IPS-15b (cell line): ENCODE measurements around the gene GCLC.
A peak's percentile ranks its signal among the peaks of the same experiment; 100 is the strongest.
"Not testable (repeated sequence)": the region's sequence is repeated elsewhere in the genome, so short reads cannot be mapped to it uniquely, and the experiment has no call there.

Experiments used
- H3K27me3 ChIP-seq: one replicate; pipeline ENCODE4 v1.6.1; 2013; ENCODE audit warnings: low read length; ENCODE audit not compliant: control insufficient read depth, insufficient read depth
- H3K36me3 ChIP-seq: one replicate; pipeline ENCODE4 v1.6.1; 2013; ENCODE audit warnings: low read length; ENCODE audit not compliant: control insufficient read depth, insufficient read depth
- H3K4me1 ChIP-seq: one replicate; pipeline ENCODE4 v1.6.1; 2013; ENCODE audit warnings: mild to moderate bottlenecking, low read length; ENCODE audit not compliant: control insufficient read depth, insufficient read depth
- H3K4me3 ChIP-seq: one replicate; pipeline ENCODE4 v1.5.1; 2013; ENCODE audit warnings: low read depth, low read length
- H3K9ac ChIP-seq: one replicate; pipeline ENCODE4 v1.6.1; 2013; ENCODE audit warnings: low read depth, mild to moderate bottlenecking, low read length
- H3K9me3 ChIP-seq: one replicate; pipeline ENCODE4 v1.6.1; 2013; ENCODE audit warnings: mild to moderate bottlenecking, low read length; ENCODE audit not compliant: control insufficient read depth, insufficient read depth

Gene GCLC

DNA sequence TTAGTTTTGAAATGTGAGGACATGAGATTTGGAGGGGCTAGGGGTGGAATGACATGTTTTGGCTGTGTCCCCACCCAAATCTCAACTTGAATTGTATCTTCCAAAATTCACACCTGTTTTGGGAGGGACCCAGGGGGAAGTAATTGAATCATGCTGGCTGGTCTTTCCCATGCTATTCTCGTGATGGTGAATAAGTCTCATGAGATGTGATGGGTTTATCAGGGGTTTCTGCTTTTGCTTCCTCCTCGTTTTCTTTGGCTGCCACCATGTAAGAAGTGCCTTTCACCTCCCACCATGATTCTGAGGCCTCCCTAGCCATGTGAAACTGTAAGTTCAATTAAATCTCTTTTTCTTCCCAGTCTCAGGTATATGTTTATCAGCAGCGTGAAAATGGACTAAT lies 8.7 kb upstream of the GCLC start:
- H3K4me1 ChIP-seq, H3K4me3 ChIP-seq, H3K9ac ChIP-seq, H3K36me3 ChIP-seq, H3K9me3 ChIP-seq, H3K27me3 ChIP-seq: not testable (repeated sequence)

DNA sequence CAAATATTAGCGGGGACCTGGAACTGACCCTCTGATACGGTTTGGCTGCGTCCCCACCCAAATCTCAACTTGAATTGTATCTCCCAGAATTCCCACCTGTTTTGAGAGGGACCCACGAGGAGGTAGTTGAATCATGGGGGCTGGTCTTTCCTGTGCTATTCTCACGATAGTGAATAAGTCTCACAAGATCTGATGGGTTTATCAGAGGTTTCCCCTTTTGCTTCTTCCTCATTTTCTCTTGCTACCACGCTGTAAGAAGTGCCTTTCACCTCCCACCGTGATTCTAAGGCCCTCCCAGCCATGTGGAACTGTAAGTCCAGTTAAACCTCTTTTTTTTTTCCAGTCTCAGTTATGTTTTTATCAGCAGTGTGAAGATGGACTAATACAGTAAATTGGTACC lies 6.8 kb upstream of the GCLC start:
- not testable (repeated sequence) for H3K9me3 ChIP-seq, H3K4me3 ChIP-seq, H3K9ac ChIP-seq, H3K36me3 ChIP-seq, H3K4me1 ChIP-seq
- H3K27me3 ChIP-seq: peaks cover 11% of the 10 kb centered on the region

- Histone ChIP-seq H3K36me3 (no peaks in the 10 kb centered on the region), H3K27me3 (peaks cover 27% of the 10 kb centered on the region), H3K4me1 (peaks cover 4% of the 10 kb centered on the region), H3K4me3 (peak overlapping the region; percentile 87), H3K9ac (peak overlapping the region; percentile 73), H3K9me3 (no peaks in the 10 kb centered on the region)
These were observed 3.1 kb upstream of the GCLC start for GRCh38 chr6:53547811-53548496.

DNA sequence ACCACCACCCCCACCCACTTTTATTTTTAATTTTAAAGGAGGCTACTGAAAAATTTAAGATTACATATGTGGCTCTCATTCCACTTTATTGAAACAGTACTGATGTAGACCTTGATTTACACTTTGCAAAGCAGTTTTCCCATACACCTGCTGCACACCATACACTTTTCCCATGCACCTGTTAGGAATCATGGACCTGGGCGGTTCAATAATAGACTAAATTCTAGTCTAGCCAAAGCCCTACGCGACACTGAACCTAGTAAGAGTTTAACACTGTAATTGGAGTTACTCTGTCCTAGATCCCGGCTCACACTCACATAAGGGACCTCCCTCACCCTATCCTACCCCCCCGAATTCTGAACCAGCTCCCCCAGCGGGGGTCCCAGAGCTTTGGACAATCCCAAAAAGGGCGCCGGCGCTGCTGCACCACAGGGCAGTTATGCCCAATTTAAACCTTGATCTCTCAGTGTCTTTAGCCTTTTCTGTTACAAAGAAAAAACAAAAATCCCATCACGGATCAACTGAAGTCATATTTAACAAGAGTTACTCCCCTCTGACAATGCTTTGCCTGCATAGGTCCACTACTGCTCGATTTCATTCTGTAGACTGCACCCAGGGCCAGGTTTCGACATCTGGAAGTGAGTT lies 2.4 kb upstream of the GCLC start:
- Histone ChIP-seq H3K9ac (peak overlapping the region; percentile 8), H3K4me3 (peak overlapping the region; percentile 87), H3K4me1 (peaks cover 5% of the 10 kb centered on the region), H3K36me3 (no peaks in the 10 kb centered on the region), H3K9me3 (no peaks in the 10 kb centered on the region), H3K27me3 (peaks cover 27% of the 10 kb centered on the region)

GRCh38 chr6:53546281-53546680 lies 1.4 kb upstream of the GCLC start:
- peaks cover 7% of the 10 kb centered on the region for H3K4me1 ChIP-seq
- H3K9me3 ChIP-seq: no peaks in the 10 kb centered on the region
- H3K9ac ChIP-seq: no peak overlapping the region
- peaks cover 27% of the 10 kb centered on the region for H3K27me3 ChIP-seq
- no peak overlapping the region for H3K4me3 ChIP-seq
- no peaks in the 10 kb centered on the region for H3K36me3 ChIP-seq

DNA sequence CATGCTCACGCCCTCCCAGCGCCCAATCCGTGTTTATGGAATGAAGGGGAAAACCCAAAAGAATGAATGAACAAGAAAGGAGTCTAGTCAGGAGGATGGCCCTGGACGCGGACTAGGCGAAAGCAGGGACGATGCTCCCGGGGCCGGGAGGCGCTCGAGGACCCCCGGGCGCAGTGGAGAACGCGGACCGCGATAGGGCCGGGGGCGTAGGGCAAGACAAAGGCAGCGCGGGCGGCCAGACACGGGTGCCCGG lies 758 bp downstream of the GCLC start:
- Histone ChIP-seq H3K9me3 (no peaks in the 10 kb centered on the region), H3K27me3 (peaks cover 27% of the 10 kb centered on the region), H3K9ac (peak overlapping the region; percentile 77), H3K36me3 (no peaks in the 10 kb centered on the region), H3K4me1 (peaks cover 7% of the 10 kb centered on the region), H3K4me3 (peak overlapping the region; percentile 91)

GRCh38 chr6:53543359-53544216 lies 1.3 kb downstream of the GCLC start:
- Histone ChIP-seq H3K9me3 (no peaks in the 10 kb centered on the region), H3K9ac (peak overlapping the region; percentile 77), H3K4me3 (peak overlapping the region; percentile 91), H3K4me1 (peaks cover 7% of the 10 kb centered on the region), H3K36me3 (no peaks in the 10 kb centered on the region), H3K27me3 (peaks cover 27% of the 10 kb centered on the region)

DNA sequence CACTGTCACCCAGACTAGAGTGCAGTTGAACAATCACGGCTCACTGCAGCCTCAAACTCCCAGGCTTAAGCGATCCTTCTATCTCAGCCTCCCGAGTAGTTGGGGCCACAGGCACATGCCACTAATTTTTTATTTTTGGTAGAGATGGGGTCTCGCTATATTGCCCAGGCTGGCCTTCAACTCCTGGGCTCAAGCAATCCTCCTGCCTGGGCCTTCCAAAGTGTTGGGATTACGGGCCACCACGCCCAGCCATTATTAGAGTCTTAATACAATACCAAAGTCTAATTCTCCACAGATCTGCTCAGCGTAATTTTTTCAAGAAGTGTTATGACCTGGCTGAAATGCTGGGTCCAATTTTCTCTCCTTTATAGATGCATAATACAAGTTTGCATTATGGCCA lies 3.0 kb downstream of the GCLC start:
- Histone ChIP-seq H3K9ac (no peak overlapping the region), H3K4me3 (peak overlapping the region; percentile 19), H3K36me3 (no peaks in the 10 kb centered on the region), H3K27me3 (peaks cover 18% of the 10 kb centered on the region), H3K4me1 (peaks cover 5% of the 10 kb centered on the region), H3K9me3 (no peaks in the 10 kb centered on the region)

DNA sequence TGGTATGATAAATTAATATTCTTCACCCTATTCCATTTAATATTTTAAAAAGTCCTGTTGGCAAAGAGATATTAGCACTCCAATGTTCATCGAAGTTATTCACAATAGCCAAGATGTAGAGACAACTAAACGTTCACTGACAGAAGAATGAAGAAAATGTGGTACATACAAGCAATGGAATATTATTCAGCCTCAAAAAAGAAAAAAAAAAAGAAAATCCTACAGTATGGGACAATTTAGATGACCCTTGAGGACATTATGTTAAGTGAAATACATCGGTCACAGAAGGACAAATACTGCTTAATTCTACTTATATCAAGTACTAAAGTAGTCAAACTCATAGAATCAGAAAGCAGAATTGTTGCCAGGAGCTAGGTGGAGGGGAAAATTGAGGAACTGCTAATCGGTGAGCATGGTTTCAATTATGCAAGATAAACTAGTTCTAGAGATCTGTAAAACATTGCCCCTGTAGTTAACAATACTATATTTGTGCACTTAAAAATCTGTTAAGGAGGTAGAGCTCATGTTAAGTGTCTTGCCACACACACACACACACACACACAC lies 4.7 kb downstream of the GCLC start:
- no peak overlapping the region for H3K4me3 ChIP-seq
- no peaks in the 10 kb centered on the region for H3K36me3 ChIP-seq
- H3K9me3 ChIP-seq: no peaks in the 10 kb centered on the region
- peaks cover 6% of the 10 kb centered on the region for H3K4me1 ChIP-seq
- no peak overlapping the region for H3K9ac ChIP-seq
- H3K27me3 ChIP-seq: peaks cover 1% of the 10 kb centered on the region

DNA sequence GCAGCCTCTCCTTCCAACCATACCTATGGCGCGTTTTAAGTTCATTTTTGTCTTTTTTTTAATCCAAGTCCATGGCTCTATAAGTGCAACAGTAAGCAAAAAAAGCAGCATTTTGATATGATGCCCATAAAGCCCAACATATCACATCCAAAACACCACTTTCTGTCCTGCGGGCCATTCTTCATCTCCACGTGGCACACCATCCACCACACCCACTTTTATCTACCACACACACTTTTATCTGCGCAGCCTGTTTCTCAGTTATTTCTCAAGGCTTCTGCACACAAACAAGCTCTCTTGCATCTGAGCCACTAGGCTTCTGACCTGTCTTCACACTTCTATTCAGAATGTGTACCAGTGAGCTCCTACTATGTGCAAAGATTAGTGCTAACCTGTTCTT lies 5.3 kb downstream of the GCLC start:
- Histone ChIP-seq H3K36me3 (no peaks in the 10 kb centered on the region), H3K4me1 (peaks cover 6% of the 10 kb centered on the region), H3K4me3 (no peak overlapping the region), H3K9ac (no peak overlapping the region), H3K9me3 (no peaks in the 10 kb centered on the region), H3K27me3 (no peaks in the 10 kb centered on the region)

DNA sequence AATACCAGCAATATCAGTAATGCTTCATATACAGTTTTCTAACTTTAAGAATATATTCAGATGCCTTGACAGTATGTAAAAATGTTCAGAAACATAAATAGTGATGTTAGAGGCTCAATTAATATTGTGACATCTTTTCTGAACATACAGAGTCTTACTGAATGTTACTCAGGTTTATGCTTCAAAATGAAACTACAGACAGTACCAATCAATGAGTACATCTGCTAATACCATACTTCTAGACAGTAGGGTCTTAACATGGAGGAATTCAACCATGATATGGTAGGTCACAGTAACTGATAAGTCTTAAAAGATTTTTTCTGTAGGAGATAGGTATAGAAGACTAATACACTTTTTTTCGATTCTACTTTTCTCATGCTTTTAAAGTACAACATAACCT lies 8.3 kb downstream of the GCLC start:
- Histone ChIP-seq H3K9me3 (no peaks in the 10 kb centered on the region), H3K36me3 (no peaks in the 10 kb centered on the region), H3K27me3 (no peaks in the 10 kb centered on the region), H3K4me1 (peaks cover 17% of the 10 kb centered on the region), H3K9ac (no peak overlapping the region), H3K4me3 (no peak overlapping the region)

DNA sequence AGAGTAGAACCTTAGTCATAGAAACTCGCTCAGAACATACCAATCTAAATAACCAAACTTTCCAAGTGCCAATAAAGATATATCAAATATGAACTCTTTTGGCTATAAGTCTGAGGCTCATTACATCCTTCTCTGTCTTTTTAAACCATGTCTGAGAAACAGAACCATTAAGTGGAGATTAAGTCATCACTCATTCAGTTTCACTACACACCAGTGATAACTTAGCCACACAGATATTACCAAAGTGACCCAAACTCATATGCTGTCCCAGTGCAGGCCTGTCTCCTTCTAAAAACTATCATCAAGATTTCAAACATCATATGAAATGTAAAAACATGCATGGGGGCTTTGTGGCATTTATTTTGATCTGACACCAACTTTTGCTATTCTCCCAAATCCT lies 12.0 kb downstream of the GCLC start:
- Histone ChIP-seq H3K4me3 (no peak overlapping the region), H3K27me3 (no peaks in the 10 kb centered on the region), H3K4me1 (peaks cover 40% of the 10 kb centered on the region), H3K9ac (no peak overlapping the region), H3K9me3 (no peaks in the 10 kb centered on the region), H3K36me3 (no peaks in the 10 kb centered on the region)
